COR-L47 (cell line): Measurements from ENCODE around the gene GNPNAT1.

Experiments
- DNase-seq: peaks from one replicate; lab custom pipeline; 2025; lab: John Stamatoyannopoulos, UW

GNPNAT1 gene

GRCh38 chr14:52791223-52792096, at the start of gene GNPNAT1:
Gene GNPNAT1 (minus strand): TSS chr14:52791607. CDS start chr14:52784650, 6,957 bp downstream.
- peak; percentile 70 for DNase-seq

GRCh38 chr14:52840877-52841276, 49.5 kb upstream of the GNPNAT1 start:
- no peak for DNase-seq

- no peak for DNase-seq
Measured at GRCh38 chr14:52837451-52837850, 46.0 kb upstream of the GNPNAT1 start.

- no peak for DNase-seq
Measured at GRCh38 chr14:52836063-52836462, 44.7 kb upstream of the GNPNAT1 start.

GRCh38 chr14:52835122-52835903, 43.9 kb upstream of the GNPNAT1 start:
- DNase-seq, result peak; percentile 38

- no peak for DNase-seq
Measured at GRCh38 chr14:52834440-52834842, 43.0 kb upstream of the GNPNAT1 start.

GRCh38 chr14:52833891-52834290, 42.5 kb upstream of the GNPNAT1 start:
- DNase-seq, result no peak

- no peak for DNase-seq
Measured at GRCh38 chr14:52829527-52830185, 38.2 kb upstream of the GNPNAT1 start.

GRCh38 chr14:52827426-52827825, 36.0 kb upstream of the GNPNAT1 start:
- DNase-seq, result no peak

- no peak for DNase-seq
Measured at GRCh38 chr14:52825085-52825484, 33.7 kb upstream of the GNPNAT1 start.

- no peak for DNase-seq
Measured at GRCh38 chr14:52824462-52824861, 33.1 kb upstream of the GNPNAT1 start.

- DNase-seq, result no peak
Measured at GRCh38 chr14:52821805-52822250, 30.4 kb upstream of the GNPNAT1 start.

GRCh38 chr14:52808101-52808500, 16.7 kb upstream of the GNPNAT1 start:
- no peak for DNase-seq

- no peak for DNase-seq
Measured at GRCh38 chr14:52806115-52806514, 14.7 kb upstream of the GNPNAT1 start.

GRCh38 chr14:52802597-52802996, 11.2 kb upstream of the GNPNAT1 start:
- DNase-seq, result no peak

GRCh38 chr14:52801014-52801712, 9.8 kb upstream of the GNPNAT1 start:
- no peak for DNase-seq

- no peak for DNase-seq
Measured at GRCh38 chr14:52798826-52799225, 7.4 kb upstream of the GNPNAT1 start.

GRCh38 chr14:52797653-52798052, 6.2 kb upstream of the GNPNAT1 start:
- DNase-seq, result no peak

GRCh38 chr14:52793061-52793460, 1.7 kb upstream of the GNPNAT1 start:
- no peak for DNase-seq

- DNase-seq, result no peak
Measured at GRCh38 chr14:52792097-52792415, 649 bp upstream of the GNPNAT1 start.

- no peak for DNase-seq
Measured at GRCh38 chr14:52790756-52791222, 618 bp downstream of the GNPNAT1 start.
